ENCODE results near the gene CAPS2. TPM values are rescaled to one million over a fixed set of nuclear protein-coding genes. Genes with fewer than 3 reads are reported as not detected.

The CAPS2 gene
- total RNA-seq = 10 to 100 TPM in 2 of 6 donors, 1 to 10 TPM in 4; 6.7 to 48.2 (median 9.0) TPM

DNA sequence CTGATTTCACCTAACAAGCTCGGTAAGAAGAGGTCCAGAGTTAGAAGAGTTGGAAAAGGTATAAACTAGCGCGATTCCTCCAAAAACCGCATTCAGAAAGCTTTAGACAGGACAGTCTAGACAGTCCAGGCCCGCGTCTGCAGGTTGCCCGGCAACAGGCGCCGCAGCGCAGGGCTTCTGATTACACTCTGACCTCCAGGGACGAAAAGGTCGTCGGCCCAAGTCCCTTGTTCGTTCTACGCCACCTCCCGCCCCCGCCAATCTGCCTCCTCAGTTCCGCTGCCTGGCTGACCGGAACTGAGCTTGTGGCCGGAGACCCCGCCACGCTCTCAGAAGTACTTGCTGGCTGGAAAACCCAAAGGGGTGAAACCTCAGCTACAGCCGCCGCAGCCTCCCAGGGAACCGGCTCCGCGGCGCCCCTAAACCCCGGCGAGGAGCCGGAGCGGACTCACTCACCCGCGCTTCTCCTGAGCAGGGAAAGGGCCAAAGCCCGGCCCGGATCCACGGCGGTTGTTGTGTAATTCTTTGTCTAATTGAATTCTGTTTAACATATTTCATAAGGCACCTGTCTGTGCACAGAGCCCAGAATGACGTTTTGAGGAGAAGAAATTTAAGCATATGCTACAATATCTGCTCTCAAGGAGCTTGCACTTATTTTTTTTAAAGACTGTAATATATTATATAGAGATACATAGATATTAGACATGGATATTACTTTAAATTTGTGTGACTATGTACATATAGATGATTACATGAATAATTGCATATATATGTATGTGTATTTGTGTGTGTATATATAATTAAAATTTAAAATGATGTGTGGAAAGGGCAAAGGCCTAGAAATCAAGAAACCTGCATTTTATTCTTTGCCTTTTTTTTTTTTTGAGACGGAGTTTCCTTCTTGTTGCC, at the start of gene CAPS2:
Gene CAPS2 (minus strand): TSS at position 407 of the 909 bp plus-strand sequence. CDS start 3,826 bp downstream, outside the sequence.
- ATAC-seq (ENCODE audit: low FRiP score in 2 of 2) = peak; percentile 95 to 97

DNA sequence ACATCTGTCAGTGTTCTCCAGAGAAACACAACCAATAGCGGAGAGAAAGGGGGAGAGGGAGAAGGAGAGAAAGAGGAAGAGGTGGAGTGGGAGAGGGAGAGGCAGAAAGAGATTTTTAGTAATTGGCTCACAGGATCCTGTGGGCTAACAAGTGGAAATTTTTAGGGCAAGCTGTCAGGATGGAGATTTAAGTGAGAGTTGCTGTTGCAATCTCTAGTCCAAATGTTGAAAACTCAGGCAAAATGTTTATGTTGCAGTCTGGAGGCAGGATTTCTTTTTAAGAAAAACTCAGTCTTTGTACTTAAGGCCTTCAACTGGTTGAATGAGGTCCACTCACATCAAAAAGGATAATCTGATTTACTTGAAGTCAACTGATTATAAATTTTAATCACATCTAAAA, 48.2 kb upstream of the CAPS2 start:
- Histone ChIP-seq H3K36me3 (no peaks in the 10 kb centered on the region), H3K4me3 (no peak overlapping the region), H3K27me3 (no peaks in the 10 kb centered on the region), H3K4me1 (no peaks in the 10 kb centered on the region), H3K9me3 (no peaks in the 10 kb centered on the region), H3K27ac (no peak overlapping the region)
- ATAC-seq (ENCODE audit: low FRiP score in 2 of 2) (no peak), DNase-seq (no peak)
- no peak for TF ChIP-seq POLR2AphosphoS5 (IDR thresholded peaks at IDR 0.05)
- no peak for TF ChIP-seq POLR2A (IDR thresholded peaks at IDR 0.05)
- TF ChIP-seq, protein P1, sequence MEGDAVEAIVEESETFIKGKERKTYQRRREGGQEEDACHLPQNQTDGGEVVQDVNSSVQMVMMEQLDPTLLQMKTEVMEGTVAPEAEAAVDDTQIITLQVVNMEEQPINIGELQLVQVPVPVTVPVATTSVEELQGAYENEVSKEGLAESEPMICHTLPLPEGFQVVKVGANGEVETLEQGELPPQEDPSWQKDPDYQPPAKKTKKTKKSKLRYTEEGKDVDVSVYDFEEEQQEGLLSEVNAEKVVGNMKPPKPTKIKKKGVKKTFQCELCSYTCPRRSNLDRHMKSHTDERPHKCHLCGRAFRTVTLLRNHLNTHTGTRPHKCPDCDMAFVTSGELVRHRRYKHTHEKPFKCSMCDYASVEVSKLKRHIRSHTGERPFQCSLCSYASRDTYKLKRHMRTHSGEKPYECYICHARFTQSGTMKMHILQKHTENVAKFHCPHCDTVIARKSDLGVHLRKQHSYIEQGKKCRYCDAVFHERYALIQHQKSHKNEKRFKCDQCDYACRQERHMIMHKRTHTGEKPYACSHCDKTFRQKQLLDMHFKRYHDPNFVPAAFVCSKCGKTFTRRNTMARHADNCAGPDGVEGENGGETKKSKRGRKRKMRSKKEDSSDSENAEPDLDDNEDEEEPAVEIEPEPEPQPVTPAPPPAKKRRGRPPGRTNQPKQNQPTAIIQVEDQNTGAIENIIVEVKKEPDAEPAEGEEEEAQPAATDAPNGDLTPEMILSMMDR (IDR thresholded peaks at IDR 0.05) = no peak
- TF ChIP-seq EP300 (IDR thresholded peaks at IDR 0.05) = no peak
- WGBS, 2 donors = 79 to 100% methylated on average over 1 of the region's 1 CpG

More for the DNA sequence above, at the start of gene CAPS2:
- H3K36me3 ChIP-seq = no peaks in the 10 kb centered on the region
- peak within 1 kb of the TSS; percentile 47 to 68 (median 50) for H3K27ac ChIP-seq
- peak within 1 kb of the TSS; percentile 25 to 67 (median 52) for H3K4me3 ChIP-seq
- WGBS, 2 donors = 4 to 5% methylated on average over 27 to 34 of the region's 40 CpGs
- no peaks in the 10 kb centered on the region for H3K9me3 ChIP-seq
- H3K4me1 ChIP-seq = peaks cover 7 to 14% (median 8%) of the 10 kb centered on the region in 4 donors
- TF ChIP-seq, protein P1 (IDR thresholded peaks at IDR 0.05) = peak in 1 of 6 experiments; percentile 18
- TF ChIP-seq POLR2A (IDR thresholded peaks at IDR 0.05) (peak in 1 of 4 donors; percentile 27), EP300 (IDR thresholded peaks at IDR 0.05) (peak in 1 of 4 donors; percentile 4), POLR2AphosphoS5 (IDR thresholded peaks at IDR 0.05) (peak; percentile 18 to 56)
- H3K27me3 ChIP-seq = no peaks in the 10 kb centered on the region
- peak; percentile 82 to 95 for DNase-seq

DNA sequence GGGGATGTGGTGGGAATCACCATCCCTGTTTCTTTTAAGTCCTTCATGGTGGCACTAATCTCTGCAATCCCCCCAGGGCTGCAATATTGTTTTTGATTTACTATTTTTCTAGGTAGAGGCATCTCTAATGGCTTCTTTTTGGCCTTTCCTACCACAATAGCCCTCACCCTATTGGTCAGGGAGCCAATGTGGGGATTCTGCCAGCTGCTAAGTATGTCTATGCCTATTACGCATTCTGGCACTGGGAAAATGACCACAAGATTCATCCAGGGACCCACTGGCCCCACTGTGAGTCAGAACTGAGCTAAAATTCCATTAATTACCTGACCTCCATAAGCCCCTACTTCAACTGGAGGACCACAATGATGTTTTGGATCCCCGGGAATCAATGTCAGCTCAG, 44.8 kb upstream of the CAPS2 start:
- TF ChIP-seq POLR2A (IDR thresholded peaks at IDR 0.05) (no peak), EP300 (IDR thresholded peaks at IDR 0.05) (no peak), POLR2AphosphoS5 (IDR thresholded peaks at IDR 0.05) (no peak)
- TF ChIP-seq, protein P1 (IDR thresholded peaks at IDR 0.05) = no peak
- H3K27me3 ChIP-seq = no peaks in the 10 kb centered on the region
- ATAC-seq (ENCODE audit: low FRiP score in 2 of 2) (no peak), DNase-seq (no peak)
- no peaks in the 10 kb centered on the region for H3K9me3 ChIP-seq
- H3K4me1 ChIP-seq = no peaks in the 10 kb centered on the region
- no peaks in the 10 kb centered on the region for H3K36me3 ChIP-seq
- 90 to 92% methylated on average over 2 of the region's 2 CpGs for WGBS, 2 donors
- no peak overlapping the region for H3K4me3 ChIP-seq
- H3K27ac ChIP-seq = no peak overlapping the region

DNA sequence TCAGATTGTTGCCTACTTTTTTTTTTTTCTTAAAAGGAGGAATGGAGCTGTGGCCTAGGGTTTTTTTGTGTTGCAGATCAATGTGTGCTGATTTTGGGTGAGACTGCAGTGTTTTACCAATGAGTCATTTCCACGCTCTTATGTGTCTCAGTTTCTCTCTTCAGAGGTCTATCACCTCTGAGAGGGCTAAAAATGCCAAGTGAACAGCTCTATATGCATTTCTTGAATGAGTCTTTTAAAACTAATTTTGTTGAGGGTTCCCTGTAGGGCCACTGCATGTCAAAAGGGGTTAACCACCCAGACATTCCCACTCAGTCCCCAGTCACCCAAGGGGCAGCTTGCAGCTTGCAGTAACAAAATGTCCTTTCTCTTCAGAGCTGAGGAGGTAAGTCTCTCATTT, 36.5 kb upstream of the CAPS2 start:
- H3K27me3 ChIP-seq = no peaks in the 10 kb centered on the region
- ATAC-seq (ENCODE audit: low FRiP score in 2 of 2) (no peak), DNase-seq (no peak)
- no peaks in the 10 kb centered on the region for H3K36me3 ChIP-seq
- H3K27ac ChIP-seq = no peak overlapping the region
- no peaks in the 10 kb centered on the region for H3K4me1 ChIP-seq
- H3K4me3 ChIP-seq = no peak overlapping the region
- no peaks in the 10 kb centered on the region for H3K9me3 ChIP-seq
- TF ChIP-seq POLR2A (IDR thresholded peaks at IDR 0.05) = no peak
- TF ChIP-seq EP300 (IDR thresholded peaks at IDR 0.05) = no peak
- TF ChIP-seq, protein P1 (IDR thresholded peaks at IDR 0.05) = no peak
- no peak for TF ChIP-seq POLR2AphosphoS5 (IDR thresholded peaks at IDR 0.05)
- WGBS, 2 donors = 86 to 95% methylated on average over 1 of the region's 1 CpG

Data from upper lobe of left lung (tissue), 6 donors.